Measurements from ENCODE around the gene LRRC4C.

- TF ChIP-seq EP300 (IDR thresholded peaks at IDR 0.05) (no peak), POLR2A (IDR thresholded peaks at IDR 0.05) (no peak)
- TF ChIP-seq, protein P1, sequence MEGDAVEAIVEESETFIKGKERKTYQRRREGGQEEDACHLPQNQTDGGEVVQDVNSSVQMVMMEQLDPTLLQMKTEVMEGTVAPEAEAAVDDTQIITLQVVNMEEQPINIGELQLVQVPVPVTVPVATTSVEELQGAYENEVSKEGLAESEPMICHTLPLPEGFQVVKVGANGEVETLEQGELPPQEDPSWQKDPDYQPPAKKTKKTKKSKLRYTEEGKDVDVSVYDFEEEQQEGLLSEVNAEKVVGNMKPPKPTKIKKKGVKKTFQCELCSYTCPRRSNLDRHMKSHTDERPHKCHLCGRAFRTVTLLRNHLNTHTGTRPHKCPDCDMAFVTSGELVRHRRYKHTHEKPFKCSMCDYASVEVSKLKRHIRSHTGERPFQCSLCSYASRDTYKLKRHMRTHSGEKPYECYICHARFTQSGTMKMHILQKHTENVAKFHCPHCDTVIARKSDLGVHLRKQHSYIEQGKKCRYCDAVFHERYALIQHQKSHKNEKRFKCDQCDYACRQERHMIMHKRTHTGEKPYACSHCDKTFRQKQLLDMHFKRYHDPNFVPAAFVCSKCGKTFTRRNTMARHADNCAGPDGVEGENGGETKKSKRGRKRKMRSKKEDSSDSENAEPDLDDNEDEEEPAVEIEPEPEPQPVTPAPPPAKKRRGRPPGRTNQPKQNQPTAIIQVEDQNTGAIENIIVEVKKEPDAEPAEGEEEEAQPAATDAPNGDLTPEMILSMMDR (IDR thresholded peaks at IDR 0.05): no peak
Observed at GRCh38 chr11:40271361-40271760, 1188.1 kb downstream of the LRRC4C start.
